H1 (cell line): ENCODE results near the gene CRTAC1. TPM values are rescaled to one million over a fixed set of nuclear protein-coding genes. Genes with fewer than 3 reads are reported as not detected.

ENCODE experiments used
- ASH2L ChIP-seq: fragments of 200-600, 300-600 bp; sonication (generic); IDR thresholded peaks from one replicate; pipeline ENCODE4 v1.7.1; 2017; ENCODE audit warnings: low read length
- CHD2 ChIP-seq: IDR thresholded peaks from 2 replicates; pipeline ENCODE4 v1.6.1; 2012; ENCODE audit warnings: low read length, improper control_type of control experiment
- CHD7 ChIP-seq: fragments of 300-600 bp; sonication (generic); IDR thresholded peaks from 2 replicates; pipeline ENCODE4 v1.7.1; 2012; ENCODE audit warnings: low read length, moderate library complexity, mild to moderate bottlenecking, inconsistent platforms; ENCODE audit not compliant: insufficient replicate concordance
- EGR1 ChIP-seq: IDR thresholded peaks from 2 replicates; pipeline ENCODE4 v1.6.1; 2011; ENCODE audit warnings: low read depth, low read length, borderline replicate concordance
- HDAC6 ChIP-seq: IDR thresholded peaks from one replicate; pipeline ENCODE4 v1.7.1; 2012; ENCODE audit warnings: low read depth, mild to moderate bottlenecking, inconsistent platforms, low read length, moderate library complexity
- NANOG ChIP-seq: IDR thresholded peaks from 2 replicates; pipeline ENCODE4 v1.6.1; 2011; ENCODE audit warnings: low read length, low read depth, mild to moderate bottlenecking, inconsistent platforms; ENCODE audit not compliant: insufficient read depth, poor library complexity, severe bottlenecking
- RNF2 ChIP-seq: fragments of 200-900, 300-1000 bp; sonication (generic); IDR thresholded peaks from 2 replicates; pipeline ENCODE4 v1.7.1; 2016; ENCODE audit warnings: borderline replicate concordance, low read depth, mild to moderate bottlenecking, antibody characterized with exemption, low read length; ENCODE audit not compliant: poor library complexity, severe bottlenecking; ENCODE audit errors: missing control alignments
- RXRA ChIP-seq: IDR thresholded peaks from 2 replicates; pipeline ENCODE4 v1.6.1; 2011; ENCODE audit warnings: low read depth, mild to moderate bottlenecking, low read length, moderate library complexity; ENCODE audit not compliant: insufficient read depth
- SIN3A ChIP-seq, 2 experiments: IDR thresholded peaks in 1 of 2; conservative IDR thresholded peaks in 1 of 2; 2 replicates each; pipeline ENCODE4 v1.6.1; 2011 to 2012; ENCODE audit warnings: low read length in 2 of 2, improper control_type of control experiment in 1 of 2, low read depth in 1 of 2, mild to moderate bottlenecking in 1 of 2
- SP2 ChIP-seq: IDR thresholded peaks from 2 replicates; pipeline ENCODE4 v1.6.1; 2012; ENCODE audit warnings: mild to moderate bottlenecking, low read length, inconsistent platforms
- TEAD4 ChIP-seq: IDR thresholded peaks from 2 replicates; pipeline ENCODE4 v1.6.1; 2012; ENCODE audit warnings: low read depth, low read length, inconsistent platforms, mixed read lengths
- YY1 ChIP-seq: IDR thresholded peaks from 2 replicates; pipeline ENCODE4 v1.6.1; 2011; ENCODE audit warnings: low read depth, mild to moderate bottlenecking, low read length
- polyA plus RNA-seq, 7 experiments: library from polyadenylated mRNA; depleted of rRNA in 3 of 7; stranded (reverse) in 5 of 7; unstranded in 2 of 7; fragments of >200 nt in 5 of 7; fragments of 200-250 nt in 2 of 7; gene quantifications; 1 replicate in 5 of 7; 2 replicates in 1 of 7; 4 replicates in 1 of 7; pipeline versions ENCODE4 v1.2.1 to v1.2.3, GENCODE V29; 2011 to 2013; ENCODE audit warnings: missing spikeins in 2 of 7, mixed read lengths in 2 of 7
- total RNA-seq: library from RNA; stranded (reverse); fragmentation: NEBNext Ultra II Directional; extraction: Animal tissue kit (Norgen Biotek cat#: 25700); gene quantifications from 2 replicates; pipeline ENCODE4 v1.2.1, GENCODE V29; 2021

Gene CRTAC1
- total and polyA plus RNA-seq, 2 of the 8 experiments (the other 6 are each of a cell fraction or from before 2014, with no cell fraction given) = 0.91 to 1.2 TPM

DNA sequence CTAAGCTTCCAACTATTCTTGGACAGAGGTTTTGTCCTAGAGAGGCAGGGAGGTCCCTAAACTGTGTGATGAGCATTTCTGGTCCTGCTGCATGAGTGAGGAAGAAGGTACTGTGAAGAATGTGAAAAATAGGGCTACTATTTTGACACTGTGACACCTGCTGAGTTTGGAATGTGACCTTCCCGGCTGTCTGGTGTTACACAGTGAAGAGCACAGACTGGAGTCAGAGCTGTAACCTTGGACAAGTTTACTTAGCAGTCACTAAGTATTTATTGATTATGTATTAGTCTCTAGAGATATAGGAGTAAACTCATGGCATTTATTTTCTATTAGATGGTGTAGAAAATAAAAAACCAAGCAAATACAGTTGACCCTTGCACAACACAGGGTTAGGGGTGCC, 168.5 kb downstream of the CRTAC1 start (continued):
- TF ChIP-seq CHD7 (no peak), SIN3A (conservative IDR thresholded peaks at IDR 0.05 in 1 of 2, IDR thresholded peaks at IDR 0.05 in 1 of 2; ENCODE audit: low read depth in 1 of 2, low read length in 2 of 2) (no peak), RXRA (0 out of 2 replicates have a peak, but pooled peaks have one; percentile 36), HDAC6 (no peak), EGR1 (no peak), TEAD4 (peak; percentile 97), CHD2 (no peak), NANOG (no peak), YY1 (no peak), ASH2L (no peak), RNF2 (no peak), SP2 (no peak)
